Measurements from ENCODE around the gene PPP1R13L. TPM values are rescaled to one million over a fixed set of nuclear protein-coding genes. Genes with fewer than 3 reads are reported as not detected.

The PPP1R13L gene
- total RNA-seq, 1 donor from 2014 or later = 56.7 TPM

GRCh38 chr19:45391871-45392665, 12.8 kb downstream of the PPP1R13L start:
- Histone ChIP-seq H3K9ac (ENCODE audit: low read length) (no peak overlapping the region), H3K79me2 (ENCODE audit: insufficient read depth, low read length) (no peaks in the 10 kb centered on the region), H3K4me2 (ENCODE audit: low read length) (no peak overlapping the region), H3K36me3 (ENCODE audit: insufficient read depth, low read length) (peaks cover 5% of the 10 kb centered on the region), H3K4me3 (ENCODE audit: insufficient read depth, low read depth, low read length) (no peak overlapping the region), H3K9me3 (ENCODE audit: insufficient read depth, low read depth, low read length) (no peaks in the 10 kb centered on the region), H3K27me3 (ENCODE audit: insufficient read depth, low read length) (no peaks in the 10 kb centered on the region), H2AFZ (ENCODE audit: low read depth, low read length) (no peak overlapping the region), H3K27ac (ENCODE audit: low read depth, low read length) (no peak overlapping the region), H4K20me1 (ENCODE audit: insufficient read depth, low read length) (peaks cover 13% of the 10 kb centered on the region), H3K4me1 (ENCODE audit: insufficient read depth, low read length) (no peaks in the 10 kb centered on the region)
- FAIRE-seq (no peak), DNase-seq (ENCODE audit: low read depth) (no peak)
- peaks cover 5% of the 10 kb centered on the region for H3K27me3 Mint-ChIP-seq (ENCODE audit: low read depth, unreplicated experiment)
- TF ChIP-seq EZH2 (IDR thresholded peaks at IDR 0.05; ENCODE audit: insufficient read depth, low read length) = no peak
- TF ChIP-seq CTCF (IDR thresholded peaks at IDR 0.05; ENCODE audit: insufficient read depth, low read depth, low read length) = no peak
- no peaks in the 10 kb centered on the region for H3K9me3 Mint-ChIP-seq (ENCODE audit: unreplicated experiment)
- H3K27ac Mint-ChIP-seq (ENCODE audit: unreplicated experiment) = no peak overlapping the region
- peaks cover 1% of the 10 kb centered on the region for H3K4me1 Mint-ChIP-seq (ENCODE audit: low read depth, unreplicated experiment)
- peaks cover 23% of the 10 kb centered on the region for H3K36me3 Mint-ChIP-seq (ENCODE audit: low read depth, unreplicated experiment)
- H3K4me3 Mint-ChIP-seq (ENCODE audit: unreplicated experiment) = no peak overlapping the region

- Histone ChIP-seq H3K27me3 (ENCODE audit: insufficient read depth, low read length) (no peaks in the 10 kb centered on the region), H3K4me2 (ENCODE audit: low read length) (no peak overlapping the region), H3K9me3 (ENCODE audit: insufficient read depth, low read depth, low read length) (no peaks in the 10 kb centered on the region), H3K4me1 (ENCODE audit: insufficient read depth, low read length) (no peaks in the 10 kb centered on the region), H4K20me1 (ENCODE audit: insufficient read depth, low read length) (peaks cover 9% of the 10 kb centered on the region), H3K36me3 (ENCODE audit: insufficient read depth, low read length) (peaks cover 5% of the 10 kb centered on the region), H3K27ac (ENCODE audit: low read depth, low read length) (no peak overlapping the region), H3K4me3 (ENCODE audit: insufficient read depth, low read depth, low read length) (no peak overlapping the region), H3K9ac (ENCODE audit: low read length) (no peak overlapping the region), H2AFZ (ENCODE audit: low read depth, low read length) (no peak overlapping the region), H3K79me2 (ENCODE audit: insufficient read depth, low read length) (no peaks in the 10 kb centered on the region)
- Mint-ChIP-seq H3K4me1 (ENCODE audit: low read depth, unreplicated experiment) (peaks cover 1% of the 10 kb centered on the region), H3K9me3 (ENCODE audit: unreplicated experiment) (no peaks in the 10 kb centered on the region), H3K36me3 (ENCODE audit: low read depth, unreplicated experiment) (peaks cover 20% of the 10 kb centered on the region), H3K27me3 (ENCODE audit: low read depth, unreplicated experiment) (peaks cover 3% of the 10 kb centered on the region), H3K27ac (ENCODE audit: unreplicated experiment) (no peak overlapping the region), H3K4me3 (ENCODE audit: unreplicated experiment) (no peak overlapping the region)
- no peak for TF ChIP-seq EZH2 (IDR thresholded peaks at IDR 0.05; ENCODE audit: insufficient read depth, low read length)
- no peak for TF ChIP-seq CTCF (IDR thresholded peaks at IDR 0.05; ENCODE audit: insufficient read depth, low read depth, low read length)
- FAIRE-seq = no peak
- no peak for DNase-seq (ENCODE audit: low read depth)
These were observed 13.5 kb downstream of the PPP1R13L start for GRCh38 chr19:45391346-45391745.

All from astrocyte (in vitro differentiated cells and primary cell).